Neutrophil (primary cell): ENCODE data around the gene USP25.

Source experiments
- H3K27ac ChIP-seq: fragments of 200-600 bp; sonication (generic); 2 replicates; pipeline ENCODE4 v1.5.1; 2016; ENCODE audit warnings: mild to moderate bottlenecking, moderate library complexity
- H3K27me3 ChIP-seq: fragments of 200-600 bp; sonication (generic); 2 replicates; pipeline ENCODE4 v1.6.0; 2016; ENCODE audit warnings: mild to moderate bottlenecking
- H3K36me3 ChIP-seq: fragments of 200-600 bp; sonication (generic); 2 replicates; pipeline ENCODE4 v1.5.1; 2017
- H3K4me1 ChIP-seq, 2 experiments: fragments of 200-600 bp in 1 of 2; sonication (generic) in 1 of 2; 1 replicate in 1 of 2; 2 replicates in 1 of 2; pipeline versions ENCODE4 v1.5.1 to v1.6.1; 2013 to 2016; ENCODE audit warnings: low read depth in 1 of 2, low read length in 1 of 2, mild to moderate bottlenecking in 1 of 2, moderate library complexity in 1 of 2; ENCODE audit not compliant: control insufficient read depth in 1 of 2, insufficient read depth in 1 of 2
- H3K4me3 ChIP-seq, 2 experiments: fragments of 200-600 bp in 1 of 2; sonication (generic) in 1 of 2; 1 replicate in 1 of 2; 2 replicates in 1 of 2; pipeline ENCODE4 v1.5.1; 2013 to 2016; ENCODE audit warnings: low read depth in 1 of 2, low read length in 1 of 2, mild to moderate bottlenecking in 1 of 2, moderate library complexity in 1 of 2
- H3K9me3 ChIP-seq: fragments of 200-600 bp; sonication (generic); 2 replicates; pipeline ENCODE4 v1.5.1; 2016
- CTCF ChIP-seq: fragments of 200-600 bp; sonication (generic); IDR thresholded peaks from 2 replicates; pipeline ENCODE4 v1.5.1; 2016; ENCODE audit warnings: antibody characterized with exemption

USP25 gene

GRCh38 chr21:15740383-15740782 is 10.6 kb downstream of the USP25 start:
- H3K4me1 ChIP-seq: peaks cover 18 to 22% of the 10 kb centered on the region in 2 experiments
- H3K4me3 ChIP-seq: no peak overlapping the region
- H3K27ac ChIP-seq: no peak overlapping the region
- no peak for TF ChIP-seq CTCF
- H3K27me3 ChIP-seq: no peaks in the 10 kb centered on the region
- no peaks in the 10 kb centered on the region for H3K36me3 ChIP-seq
- no peaks in the 10 kb centered on the region for H3K9me3 ChIP-seq

GRCh38 chr21:15741510-15741909 is 11.7 kb downstream of the USP25 start:
- no peaks in the 10 kb centered on the region for H3K9me3 ChIP-seq
- H3K4me1 ChIP-seq: peaks cover 8 to 11% of the 10 kb centered on the region in 2 experiments
- H3K36me3 ChIP-seq: no peaks in the 10 kb centered on the region
- H3K27me3 ChIP-seq: no peaks in the 10 kb centered on the region
- TF ChIP-seq CTCF: no peak
- H3K4me3 ChIP-seq: no peak overlapping the region
- peak overlapping the region; percentile 41 for H3K27ac ChIP-seq

GRCh38 chr21:15742052-15742670 is 12.4 kb downstream of the USP25 start:
- TF ChIP-seq CTCF: no peak
- H3K27me3 ChIP-seq: no peaks in the 10 kb centered on the region
- H3K4me1 ChIP-seq: peaks cover 8 to 11% of the 10 kb centered on the region in 2 experiments
- peak overlapping the region; percentile 41 for H3K27ac ChIP-seq
- H3K9me3 ChIP-seq: no peaks in the 10 kb centered on the region
- no peak overlapping the region for H3K4me3 ChIP-seq
- no peaks in the 10 kb centered on the region for H3K36me3 ChIP-seq

- H3K4me3 ChIP-seq: no peak overlapping the region
Measured at GRCh38 chr21:15742694-15743093, 12.9 kb downstream of the USP25 start.

GRCh38 chr21:15743593-15743992 is 13.8 kb downstream of the USP25 start:
- Histone ChIP-seq H3K27me3 (no peaks in the 10 kb centered on the region), H3K4me3 (no peak overlapping the region), H3K27ac (peak overlapping the region; percentile 41), H3K4me1 (peaks cover 8 to 11% of the 10 kb centered on the region in 2 experiments), H3K9me3 (no peaks in the 10 kb centered on the region), H3K36me3 (no peaks in the 10 kb centered on the region)
- no peak for TF ChIP-seq CTCF

More at GRCh38 chr21:15742694-15743093, 12.9 kb downstream of the USP25 start:
- H3K27ac ChIP-seq: no peak overlapping the region
- H3K27me3 ChIP-seq: no peaks in the 10 kb centered on the region
- no peaks in the 10 kb centered on the region for H3K9me3 ChIP-seq
- H3K4me1 ChIP-seq: peaks cover 8 to 11% of the 10 kb centered on the region in 2 experiments
- TF ChIP-seq CTCF: no peak
- H3K36me3 ChIP-seq: no peaks in the 10 kb centered on the region
